ENCODE measurements around the gene KIAA1614.

Gene KIAA1614

DNA sequence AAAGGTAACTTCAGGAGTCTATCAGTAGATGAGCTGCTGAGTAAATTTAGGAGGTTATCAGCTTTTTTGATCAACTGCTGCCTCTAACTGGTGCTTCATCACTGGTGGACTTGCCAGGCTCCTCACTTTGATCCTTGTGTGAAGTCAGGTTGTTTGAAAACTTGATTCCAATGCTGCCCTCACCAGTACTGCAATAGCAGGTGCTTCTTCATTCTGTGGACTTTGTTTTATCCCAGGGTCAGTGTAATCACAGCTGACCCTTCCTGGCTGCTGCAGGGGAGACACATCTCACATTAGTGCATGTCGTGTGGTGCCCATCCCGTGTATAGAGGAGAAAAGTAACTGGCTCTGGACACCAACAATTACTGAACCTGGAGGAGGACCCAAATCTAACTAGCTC, 20.0 kb upstream of the KIAA1614 start:
- H3K27ac ChIP-seq (ENCODE audit: low read depth, low read length) = no peak overlapping the region
- H3K9ac ChIP-seq (ENCODE audit: low read depth in 1 of 2, low read length in 2 of 2) = no peak overlapping the region
- no peaks in the 10 kb centered on the region for H3K9me3 ChIP-seq (ENCODE audit: control insufficient read depth in 1 of 2, low read length in 2 of 2)
- no peak overlapping the region for H3K4me3 ChIP-seq (ENCODE audit: low read depth in 1 of 2, low read length in 2 of 2)
- peaks cover 0 to 4% of the 10 kb centered on the region in 2 donors for H3K4me1 ChIP-seq (ENCODE audit: control insufficient read depth in 1 of 2, insufficient read depth in 2 of 2, low read length in 2 of 2)
- no peaks in the 10 kb centered on the region for H3K27me3 ChIP-seq (ENCODE audit: control insufficient read depth in 1 of 2, insufficient read depth in 2 of 2, low read length in 2 of 2)
- H3K36me3 ChIP-seq (ENCODE audit: control insufficient read depth in 1 of 2, insufficient read depth in 2 of 2, low read length in 2 of 2) = peaks cover 0 to 3% of the 10 kb centered on the region in 2 donors

DNA sequence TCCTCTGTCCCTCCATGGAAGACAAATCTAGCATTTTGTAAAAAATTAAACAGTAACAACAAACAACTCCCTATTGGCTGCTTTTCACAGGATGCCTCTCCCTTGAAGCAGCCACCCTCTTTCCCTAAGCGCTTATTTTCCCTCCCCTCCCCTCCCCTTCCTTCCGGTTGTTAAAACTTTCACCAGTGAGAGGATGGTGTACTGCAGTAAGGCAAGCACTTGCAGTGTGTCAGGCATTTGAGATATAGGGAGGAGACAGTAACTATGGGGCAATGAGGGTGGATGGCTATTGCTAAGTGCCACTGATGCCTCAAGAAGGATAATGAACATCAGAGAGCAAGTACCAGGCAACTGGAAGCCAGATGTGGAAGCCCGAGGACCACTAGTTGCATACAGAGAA, 19.1 kb upstream of the KIAA1614 start:
- H3K27me3 ChIP-seq (ENCODE audit: control insufficient read depth in 1 of 2, insufficient read depth in 2 of 2, low read length in 2 of 2) = no peaks in the 10 kb centered on the region
- no peaks in the 10 kb centered on the region for H3K36me3 ChIP-seq (ENCODE audit: control insufficient read depth in 1 of 2, insufficient read depth in 2 of 2, low read length in 2 of 2)
- H3K4me3 ChIP-seq (ENCODE audit: low read depth in 1 of 2, low read length in 2 of 2) = no peak overlapping the region
- H3K9ac ChIP-seq (ENCODE audit: low read depth in 1 of 2, low read length in 2 of 2) = no peak overlapping the region
- H3K27ac ChIP-seq (ENCODE audit: low read depth, low read length) = no peak overlapping the region
- peaks cover 7 to 9% of the 10 kb centered on the region in 2 donors for H3K4me1 ChIP-seq (ENCODE audit: control insufficient read depth in 1 of 2, insufficient read depth in 2 of 2, low read length in 2 of 2)
- H3K9me3 ChIP-seq (ENCODE audit: control insufficient read depth in 1 of 2, low read length in 2 of 2) = no peaks in the 10 kb centered on the region

GRCh38 chr1:180896161-180896560, 16.5 kb upstream of the KIAA1614 start:
- Histone ChIP-seq H3K4me3 (ENCODE audit: low read depth in 1 of 2, low read length in 2 of 2) (no peak overlapping the region), H3K27me3 (ENCODE audit: control insufficient read depth in 1 of 2, insufficient read depth in 2 of 2, low read length in 2 of 2) (no peaks in the 10 kb centered on the region), H3K4me1 (ENCODE audit: control insufficient read depth in 1 of 2, insufficient read depth in 2 of 2, low read length in 2 of 2) (peaks cover 7 to 10% of the 10 kb centered on the region in 2 donors), H3K36me3 (ENCODE audit: control insufficient read depth in 1 of 2, insufficient read depth in 2 of 2, low read length in 2 of 2) (no peaks in the 10 kb centered on the region), H3K9me3 (ENCODE audit: control insufficient read depth in 1 of 2, low read length in 2 of 2) (no peaks in the 10 kb centered on the region), H3K27ac (ENCODE audit: low read depth, low read length) (no peak overlapping the region), H3K9ac (ENCODE audit: low read depth in 1 of 2, low read length in 2 of 2) (no peak overlapping the region)

GRCh38 chr1:180898441-180899219, 14.1 kb upstream of the KIAA1614 start:
- no peak overlapping the region for H3K27ac ChIP-seq (ENCODE audit: low read depth, low read length)
- H3K27me3 ChIP-seq (ENCODE audit: control insufficient read depth in 1 of 2, insufficient read depth in 2 of 2, low read length in 2 of 2) = no peaks in the 10 kb centered on the region
- H3K9ac ChIP-seq (ENCODE audit: low read depth in 1 of 2, low read length in 2 of 2) = no peak overlapping the region

DNA sequence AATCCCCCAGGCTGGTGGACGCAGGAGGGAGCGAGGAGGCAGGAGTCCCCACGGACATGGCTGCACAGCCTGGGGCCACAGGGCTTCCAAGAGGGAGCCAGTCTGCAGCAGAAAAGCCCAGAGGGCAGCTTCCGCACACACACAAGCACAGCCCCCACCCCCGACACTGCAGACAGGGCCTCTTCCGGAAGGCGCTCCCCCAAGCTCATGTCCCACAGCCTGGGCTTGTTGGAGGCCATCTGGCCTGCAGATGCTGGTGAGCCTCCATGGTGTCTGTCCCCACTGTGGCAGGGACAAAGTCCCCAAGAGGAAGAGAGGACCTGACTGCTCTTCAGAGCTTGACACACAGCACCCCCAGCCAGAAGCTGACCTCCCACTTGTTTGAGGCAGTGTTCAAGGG, 13.4 kb upstream of the KIAA1614 start:
- H3K9ac ChIP-seq (ENCODE audit: low read depth in 1 of 2, low read length in 2 of 2) = no peak overlapping the region
- no peaks in the 10 kb centered on the region for H3K9me3 ChIP-seq (ENCODE audit: control insufficient read depth in 1 of 2, low read length in 2 of 2)
- no peak overlapping the region for H3K27ac ChIP-seq (ENCODE audit: low read depth, low read length)
- H3K36me3 ChIP-seq (ENCODE audit: control insufficient read depth in 1 of 2, insufficient read depth in 2 of 2, low read length in 2 of 2) = no peaks in the 10 kb centered on the region
- H3K4me1 ChIP-seq (ENCODE audit: control insufficient read depth in 1 of 2, insufficient read depth in 2 of 2, low read length in 2 of 2) = peaks cover 4 to 10% of the 10 kb centered on the region in 2 donors
- no peaks in the 10 kb centered on the region for H3K27me3 ChIP-seq (ENCODE audit: control insufficient read depth in 1 of 2, insufficient read depth in 2 of 2, low read length in 2 of 2)
- H3K4me3 ChIP-seq (ENCODE audit: low read depth in 1 of 2, low read length in 2 of 2) = no peak overlapping the region

More at GRCh38 chr1:180898441-180899219, 14.1 kb upstream of the KIAA1614 start:
- peaks cover 4 to 10% of the 10 kb centered on the region in 2 donors for H3K4me1 ChIP-seq (ENCODE audit: control insufficient read depth in 1 of 2, insufficient read depth in 2 of 2, low read length in 2 of 2)
- H3K4me3 ChIP-seq (ENCODE audit: low read depth in 1 of 2, low read length in 2 of 2) = no peak overlapping the region
- H3K9me3 ChIP-seq (ENCODE audit: control insufficient read depth in 1 of 2, low read length in 2 of 2) = no peaks in the 10 kb centered on the region
- no peaks in the 10 kb centered on the region for H3K36me3 ChIP-seq (ENCODE audit: control insufficient read depth in 1 of 2, insufficient read depth in 2 of 2, low read length in 2 of 2)

DNA sequence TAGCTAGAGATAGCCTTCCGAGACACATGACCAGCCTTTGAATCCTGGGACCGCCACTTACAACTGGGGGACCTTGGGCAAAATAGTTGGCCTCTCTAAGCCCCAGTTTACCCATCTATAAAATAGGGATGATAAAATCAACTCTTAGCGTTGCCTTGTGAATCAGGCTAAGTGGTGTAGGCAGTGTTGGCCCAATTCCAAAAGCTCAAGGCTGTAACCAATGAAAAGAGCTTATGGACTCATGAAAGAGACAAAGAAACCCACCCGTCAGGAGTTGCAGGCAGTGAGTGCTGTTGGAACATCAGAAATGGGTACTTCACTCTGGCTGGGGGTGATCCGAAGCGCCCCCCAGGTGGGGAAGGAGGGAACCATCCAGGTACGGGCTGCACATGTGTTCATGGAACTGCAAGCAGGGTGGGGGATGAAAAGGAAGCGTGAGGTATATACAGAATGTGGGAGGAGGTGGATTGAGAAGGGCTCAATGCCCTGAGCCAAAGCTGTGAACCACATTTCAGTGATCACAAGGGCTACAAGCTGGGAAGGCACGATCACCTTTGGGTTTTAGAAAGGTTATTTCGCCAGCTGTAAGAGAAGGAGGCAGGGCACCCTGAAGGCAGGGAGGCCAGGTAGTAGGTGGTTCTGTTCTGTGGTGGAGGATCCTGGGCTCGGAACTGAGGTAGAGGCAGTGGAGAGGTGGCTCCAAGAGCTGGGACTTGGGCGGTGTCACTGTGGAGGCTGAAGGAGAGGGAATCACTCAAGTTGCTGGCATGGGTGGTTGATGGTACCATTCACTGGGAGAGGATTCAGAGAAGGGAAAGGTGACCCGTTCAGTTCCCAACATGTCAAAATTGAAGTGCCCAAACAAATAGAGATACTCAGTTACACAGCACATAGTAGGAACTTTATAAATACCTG, 11.4 kb upstream of the KIAA1614 start:
- no peaks in the 10 kb centered on the region for H3K27me3 ChIP-seq (ENCODE audit: control insufficient read depth in 1 of 2, insufficient read depth in 2 of 2, low read length in 2 of 2)
- H3K27ac ChIP-seq (ENCODE audit: low read depth, low read length) = no peak overlapping the region
- H3K36me3 ChIP-seq (ENCODE audit: control insufficient read depth in 1 of 2, insufficient read depth in 2 of 2, low read length in 2 of 2) = no peaks in the 10 kb centered on the region
- peaks cover 4 to 10% of the 10 kb centered on the region in 2 donors for H3K4me1 ChIP-seq (ENCODE audit: control insufficient read depth in 1 of 2, insufficient read depth in 2 of 2, low read length in 2 of 2)
- H3K4me3 ChIP-seq (ENCODE audit: low read depth in 1 of 2, low read length in 2 of 2) = no peak overlapping the region
- H3K9me3 ChIP-seq (ENCODE audit: control insufficient read depth in 1 of 2, low read length in 2 of 2) = no peaks in the 10 kb centered on the region
- H3K9ac ChIP-seq (ENCODE audit: low read depth in 1 of 2, low read length in 2 of 2) = no peak overlapping the region

DNA sequence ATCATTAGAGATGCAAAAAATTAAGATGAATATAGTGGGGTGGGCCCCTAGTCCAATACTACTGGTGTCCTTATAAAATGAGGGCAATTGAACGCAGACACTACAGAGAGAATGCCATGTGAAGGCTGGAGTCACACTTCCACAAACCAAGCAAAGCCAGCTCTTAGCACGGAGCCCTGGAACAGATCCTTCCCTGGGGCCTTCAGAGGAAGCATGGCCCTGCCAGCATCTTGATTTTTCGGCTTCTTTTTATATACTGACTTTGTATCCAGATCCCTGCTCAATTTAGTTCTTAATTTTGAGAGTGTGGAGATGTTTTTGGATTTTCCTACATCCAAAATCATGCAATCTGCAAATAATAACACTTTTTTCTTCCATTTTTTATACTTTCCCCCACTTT, 10.2 kb upstream of the KIAA1614 start:
- no peaks in the 10 kb centered on the region for H3K9me3 ChIP-seq (ENCODE audit: control insufficient read depth in 1 of 2, low read length in 2 of 2)
- peaks cover 4 to 10% of the 10 kb centered on the region in 2 donors for H3K4me1 ChIP-seq (ENCODE audit: control insufficient read depth in 1 of 2, insufficient read depth in 2 of 2, low read length in 2 of 2)
- H3K36me3 ChIP-seq (ENCODE audit: control insufficient read depth in 1 of 2, insufficient read depth in 2 of 2, low read length in 2 of 2) = no peaks in the 10 kb centered on the region
- no peaks in the 10 kb centered on the region for H3K27me3 ChIP-seq (ENCODE audit: control insufficient read depth in 1 of 2, insufficient read depth in 2 of 2, low read length in 2 of 2)
- no peak overlapping the region for H3K9ac ChIP-seq (ENCODE audit: low read depth in 1 of 2, low read length in 2 of 2)
- no peak overlapping the region for H3K4me3 ChIP-seq (ENCODE audit: low read depth in 1 of 2, low read length in 2 of 2)
- H3K27ac ChIP-seq (ENCODE audit: low read depth, low read length) = no peak overlapping the region

DNA sequence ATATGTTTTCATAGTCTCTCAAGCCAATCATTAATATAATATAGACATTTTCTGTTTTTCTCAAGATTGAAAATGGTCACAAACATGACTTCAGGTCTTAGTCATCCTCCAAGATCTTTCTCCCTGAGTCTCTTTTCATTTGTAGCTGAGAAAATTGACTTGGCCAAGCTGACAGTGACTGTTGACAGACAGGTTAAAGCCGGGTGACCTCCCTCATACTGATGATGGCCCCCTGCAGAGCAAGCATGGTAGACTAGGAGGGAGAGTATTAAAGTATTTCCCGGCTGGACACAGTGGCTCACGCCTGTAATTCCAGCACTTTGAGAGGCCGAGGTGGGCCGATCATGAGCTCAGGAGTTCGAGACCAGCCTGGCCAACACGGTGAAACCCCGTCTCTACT, 6.8 kb upstream of the KIAA1614 start:
- H3K9ac ChIP-seq (ENCODE audit: low read depth in 1 of 2, low read length in 2 of 2) = no peak overlapping the region
- no peaks in the 10 kb centered on the region for H3K27me3 ChIP-seq (ENCODE audit: control insufficient read depth in 1 of 2, insufficient read depth in 2 of 2, low read length in 2 of 2)
- H3K36me3 ChIP-seq (ENCODE audit: control insufficient read depth in 1 of 2, insufficient read depth in 2 of 2, low read length in 2 of 2) = no peaks in the 10 kb centered on the region
- H3K27ac ChIP-seq (ENCODE audit: low read depth, low read length) = no peak overlapping the region
- H3K4me3 ChIP-seq (ENCODE audit: low read depth in 1 of 2, low read length in 2 of 2) = no peak overlapping the region
- no peaks in the 10 kb centered on the region for H3K9me3 ChIP-seq (ENCODE audit: control insufficient read depth in 1 of 2, low read length in 2 of 2)
- H3K4me1 ChIP-seq (ENCODE audit: control insufficient read depth in 1 of 2, insufficient read depth in 2 of 2, low read length in 2 of 2) = no peaks in the 10 kb centered on the region

DNA sequence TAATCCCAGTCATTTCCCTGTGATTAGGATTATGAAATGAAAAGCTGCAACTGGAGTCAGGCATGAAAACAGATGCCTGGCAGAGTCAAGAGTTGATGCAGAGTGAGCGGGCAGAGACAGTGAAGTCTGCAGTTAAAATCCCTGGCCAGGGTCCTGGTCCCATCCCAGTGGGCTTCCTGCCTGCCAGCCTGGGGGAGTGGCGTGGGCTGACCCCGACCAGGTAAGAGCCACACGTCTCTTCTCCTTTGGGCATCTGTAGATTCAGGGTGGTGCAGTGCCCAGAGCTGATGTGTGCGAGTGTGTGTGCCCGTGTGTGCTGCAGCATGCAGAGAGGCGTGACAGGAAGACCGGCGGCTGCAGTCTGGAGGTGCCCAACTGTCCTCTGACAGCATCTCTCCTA, 6.2 kb upstream of the KIAA1614 start:
- Histone ChIP-seq H3K27me3 (ENCODE audit: control insufficient read depth in 1 of 2, insufficient read depth in 2 of 2, low read length in 2 of 2) (peaks cover 1 to 4% of the 10 kb centered on the region in 2 donors), H3K27ac (ENCODE audit: low read depth, low read length) (no peak overlapping the region), H3K9ac (ENCODE audit: low read depth in 1 of 2, low read length in 2 of 2) (no peak overlapping the region), H3K36me3 (ENCODE audit: control insufficient read depth in 1 of 2, insufficient read depth in 2 of 2, low read length in 2 of 2) (no peaks in the 10 kb centered on the region), H3K4me1 (ENCODE audit: control insufficient read depth in 1 of 2, insufficient read depth in 2 of 2, low read length in 2 of 2) (peaks cover 0 to 2% of the 10 kb centered on the region in 2 donors), H3K4me3 (ENCODE audit: low read depth in 1 of 2, low read length in 2 of 2) (no peak overlapping the region), H3K9me3 (ENCODE audit: control insufficient read depth in 1 of 2, low read length in 2 of 2) (no peaks in the 10 kb centered on the region)

Data from duodenal mucosa (tissue), 2 donors.